ENCODE data around the gene CCDC47.

DNA sequence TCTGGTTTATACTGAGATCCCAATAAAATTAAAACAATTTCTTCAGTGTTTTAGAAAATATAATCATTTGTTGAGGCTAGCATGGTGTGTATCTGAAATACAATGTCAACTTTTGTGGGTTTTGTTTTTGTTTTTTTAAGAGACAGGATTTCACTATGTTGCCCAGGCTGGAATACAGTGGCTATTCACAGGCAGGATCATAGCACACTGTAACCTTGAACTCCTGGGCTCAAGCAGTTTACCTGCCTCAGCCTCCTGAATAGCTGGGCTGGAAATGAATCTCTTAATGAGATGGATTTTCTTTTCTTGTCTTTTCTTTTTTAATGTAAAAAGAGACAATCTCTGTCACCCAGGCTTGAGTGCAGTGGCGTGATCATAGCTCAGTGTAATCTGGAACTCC is 12.7 kb upstream of the CCDC47 start:
- TF ChIP-seq RAD21 (IDR thresholded peaks at IDR 0.05; ENCODE audit: low read depth) = no peak
- TF ChIP-seq, protein P1, sequence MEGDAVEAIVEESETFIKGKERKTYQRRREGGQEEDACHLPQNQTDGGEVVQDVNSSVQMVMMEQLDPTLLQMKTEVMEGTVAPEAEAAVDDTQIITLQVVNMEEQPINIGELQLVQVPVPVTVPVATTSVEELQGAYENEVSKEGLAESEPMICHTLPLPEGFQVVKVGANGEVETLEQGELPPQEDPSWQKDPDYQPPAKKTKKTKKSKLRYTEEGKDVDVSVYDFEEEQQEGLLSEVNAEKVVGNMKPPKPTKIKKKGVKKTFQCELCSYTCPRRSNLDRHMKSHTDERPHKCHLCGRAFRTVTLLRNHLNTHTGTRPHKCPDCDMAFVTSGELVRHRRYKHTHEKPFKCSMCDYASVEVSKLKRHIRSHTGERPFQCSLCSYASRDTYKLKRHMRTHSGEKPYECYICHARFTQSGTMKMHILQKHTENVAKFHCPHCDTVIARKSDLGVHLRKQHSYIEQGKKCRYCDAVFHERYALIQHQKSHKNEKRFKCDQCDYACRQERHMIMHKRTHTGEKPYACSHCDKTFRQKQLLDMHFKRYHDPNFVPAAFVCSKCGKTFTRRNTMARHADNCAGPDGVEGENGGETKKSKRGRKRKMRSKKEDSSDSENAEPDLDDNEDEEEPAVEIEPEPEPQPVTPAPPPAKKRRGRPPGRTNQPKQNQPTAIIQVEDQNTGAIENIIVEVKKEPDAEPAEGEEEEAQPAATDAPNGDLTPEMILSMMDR (IDR thresholded peaks at IDR 0.05 in 2 of 3, conservative IDR thresholded peaks at IDR 0.05 in 1 of 3; ENCODE audit: borderline replicate concordance in 1 of 3, insufficient read depth in 1 of 3, low read depth in 2 of 3, low read length in 2 of 3) = no peak
- no peak for TF ChIP-seq POLR2AphosphoS5 (IDR thresholded peaks at IDR 0.05; ENCODE audit: low read depth, low read length)
- TF ChIP-seq, protein P2, sequence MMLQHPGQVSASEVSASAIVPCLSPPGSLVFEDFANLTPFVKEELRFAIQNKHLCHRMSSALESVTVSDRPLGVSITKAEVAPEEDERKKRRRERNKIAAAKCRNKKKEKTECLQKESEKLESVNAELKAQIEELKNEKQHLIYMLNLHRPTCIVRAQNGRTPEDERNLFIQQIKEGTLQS (IDR thresholded peaks at IDR 0.05) = no peak
- TF ChIP-seq, protein P3, sequence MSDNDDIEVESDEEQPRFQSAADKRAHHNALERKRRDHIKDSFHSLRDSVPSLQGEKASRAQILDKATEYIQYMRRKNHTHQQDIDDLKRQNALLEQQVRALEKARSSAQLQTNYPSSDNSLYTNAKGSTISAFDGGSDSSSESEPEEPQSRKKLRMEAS (IDR thresholded peaks at IDR 0.05) = no peak
- no peak for TF ChIP-seq ZFX (IDR thresholded peaks at IDR 0.05)
- TF ChIP-seq CBX3 (IDR thresholded peaks at IDR 0.05; ENCODE audit: low read depth) = no peak
- no peak for TF ChIP-seq EGR1 (IDR thresholded peaks at IDR 0.05; ENCODE audit: low read depth)
- TF ChIP-seq YY1 (IDR thresholded peaks at IDR 0.05; ENCODE audit: extremely low read depth, insufficient replicate concordance, low read depth, low read length) = no peak
- TF ChIP-seq EZH2phosphoT487 (IDR thresholded peaks at IDR 0.05; ENCODE audit: borderline replicate concordance) = no peak
- TF ChIP-seq EZH2 (IDR thresholded peaks at IDR 0.05) = no peak
- no peak for TF ChIP-seq POLR2A (IDR thresholded peaks at IDR 0.05; ENCODE audit: borderline replicate concordance, extremely low read depth, insufficient read depth, insufficient read length)
